ENCODE data around the gene ARHGEF16. TPM values are rescaled to one million over a fixed set of nuclear protein-coding genes. Genes with fewer than 3 reads are reported as not detected.

The ARHGEF16 gene
- total RNA-seq, 1 donor from 2014 or later = 21.6 TPM

DNA sequence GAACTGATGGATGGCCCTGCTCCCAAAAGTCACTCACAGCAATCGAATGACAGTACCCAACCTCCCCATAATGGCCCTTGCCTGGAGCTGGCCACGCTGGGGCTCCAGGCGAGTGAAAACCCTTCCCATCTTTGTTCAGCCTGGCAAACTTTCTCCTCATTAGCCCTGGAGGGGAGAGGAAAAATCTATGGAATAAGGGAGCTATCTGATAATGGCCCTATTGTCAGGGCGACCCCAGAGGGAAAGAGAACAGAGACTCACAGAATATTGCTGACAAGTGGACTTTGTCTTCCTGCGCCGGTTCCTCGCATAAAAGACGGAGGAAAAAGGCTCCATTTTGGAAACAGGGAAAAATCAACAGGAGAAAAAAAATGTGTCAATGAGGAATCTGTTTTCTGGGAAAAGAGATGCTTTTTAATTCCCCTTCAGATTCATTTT lies 13.0 kb upstream of the ARHGEF16 start:
- FAIRE-seq (no peak), DNase-seq (ENCODE audit: low read depth) (no peak)
- no peak overlapping the region for H3K4me3 ChIP-seq (ENCODE audit: low read depth, low read length)
- H3K27me3 ChIP-seq (ENCODE audit: control insufficient read depth, insufficient read depth, low read length) = peaks cover 1% of the 10 kb centered on the region
- no peaks in the 10 kb centered on the region for H3K36me3 ChIP-seq (ENCODE audit: control insufficient read depth, insufficient read depth, low read length)
- TF ChIP-seq, protein P1, sequence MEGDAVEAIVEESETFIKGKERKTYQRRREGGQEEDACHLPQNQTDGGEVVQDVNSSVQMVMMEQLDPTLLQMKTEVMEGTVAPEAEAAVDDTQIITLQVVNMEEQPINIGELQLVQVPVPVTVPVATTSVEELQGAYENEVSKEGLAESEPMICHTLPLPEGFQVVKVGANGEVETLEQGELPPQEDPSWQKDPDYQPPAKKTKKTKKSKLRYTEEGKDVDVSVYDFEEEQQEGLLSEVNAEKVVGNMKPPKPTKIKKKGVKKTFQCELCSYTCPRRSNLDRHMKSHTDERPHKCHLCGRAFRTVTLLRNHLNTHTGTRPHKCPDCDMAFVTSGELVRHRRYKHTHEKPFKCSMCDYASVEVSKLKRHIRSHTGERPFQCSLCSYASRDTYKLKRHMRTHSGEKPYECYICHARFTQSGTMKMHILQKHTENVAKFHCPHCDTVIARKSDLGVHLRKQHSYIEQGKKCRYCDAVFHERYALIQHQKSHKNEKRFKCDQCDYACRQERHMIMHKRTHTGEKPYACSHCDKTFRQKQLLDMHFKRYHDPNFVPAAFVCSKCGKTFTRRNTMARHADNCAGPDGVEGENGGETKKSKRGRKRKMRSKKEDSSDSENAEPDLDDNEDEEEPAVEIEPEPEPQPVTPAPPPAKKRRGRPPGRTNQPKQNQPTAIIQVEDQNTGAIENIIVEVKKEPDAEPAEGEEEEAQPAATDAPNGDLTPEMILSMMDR (IDR thresholded peaks at IDR 0.05; ENCODE audit: insufficient read depth, low read length, severe bottlenecking) = no peak

DNA sequence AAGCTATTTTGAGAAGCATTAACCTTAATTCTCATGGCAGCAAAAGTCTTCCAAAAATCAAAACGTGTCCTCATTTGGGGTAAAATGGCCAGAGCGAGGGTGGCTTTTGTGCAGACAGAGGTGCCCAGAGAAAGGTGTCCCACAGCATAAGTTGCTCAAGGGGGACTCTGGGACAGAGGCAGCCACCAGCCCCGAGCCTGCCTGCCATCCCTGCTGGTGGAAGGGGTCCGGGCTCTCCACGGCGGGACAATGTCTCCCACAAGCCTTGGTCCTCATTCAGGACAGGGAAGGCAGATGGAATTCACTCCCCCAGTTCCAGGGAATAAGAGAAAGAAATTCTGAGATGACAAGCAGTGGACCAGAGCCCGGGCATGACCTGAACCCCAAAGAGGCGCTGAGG lies 12.6 kb upstream of the ARHGEF16 start:
- TF ChIP-seq, protein P1 (IDR thresholded peaks at IDR 0.05; ENCODE audit: insufficient read depth, low read length, severe bottlenecking) = no peak
- FAIRE-seq = no peak
- no peak for DNase-seq (ENCODE audit: low read depth)
- H3K4me3 ChIP-seq (ENCODE audit: low read depth, low read length) = no peak overlapping the region
- H3K36me3 ChIP-seq (ENCODE audit: control insufficient read depth, insufficient read depth, low read length) = no peaks in the 10 kb centered on the region
- H3K27me3 ChIP-seq (ENCODE audit: control insufficient read depth, insufficient read depth, low read length) = peaks cover 1% of the 10 kb centered on the region

DNA sequence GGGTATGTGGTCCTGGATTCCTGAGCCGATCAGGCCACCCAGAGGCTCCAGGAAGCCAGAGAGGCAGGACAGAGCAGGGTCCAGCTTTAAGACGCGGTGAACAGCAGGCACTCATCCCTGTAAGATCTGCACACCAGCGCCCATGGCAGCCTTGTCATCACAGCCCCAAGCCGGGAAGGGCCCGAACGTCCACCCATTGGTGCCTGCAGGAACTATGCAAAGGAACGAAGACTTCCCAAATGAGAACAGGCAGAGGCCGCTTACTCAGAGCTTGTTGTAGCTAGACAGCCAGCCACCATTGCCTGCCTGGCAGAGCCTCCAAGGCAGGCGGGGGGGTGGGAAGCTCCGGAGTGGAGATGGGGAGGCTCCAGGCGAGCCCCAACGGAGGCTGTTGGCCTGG lies 12.1 kb upstream of the ARHGEF16 start:
- Histone ChIP-seq H3K4me3 (ENCODE audit: low read depth, low read length) (no peak overlapping the region), H3K36me3 (ENCODE audit: control insufficient read depth, insufficient read depth, low read length) (no peaks in the 10 kb centered on the region), H3K27me3 (ENCODE audit: control insufficient read depth, insufficient read depth, low read length) (peaks cover 1% of the 10 kb centered on the region)
- DNase-seq (ENCODE audit: low read depth) (no peak), FAIRE-seq (no peak)
- TF ChIP-seq, protein P1 (IDR thresholded peaks at IDR 0.05; ENCODE audit: insufficient read depth, low read length, severe bottlenecking) = no peak

DNA sequence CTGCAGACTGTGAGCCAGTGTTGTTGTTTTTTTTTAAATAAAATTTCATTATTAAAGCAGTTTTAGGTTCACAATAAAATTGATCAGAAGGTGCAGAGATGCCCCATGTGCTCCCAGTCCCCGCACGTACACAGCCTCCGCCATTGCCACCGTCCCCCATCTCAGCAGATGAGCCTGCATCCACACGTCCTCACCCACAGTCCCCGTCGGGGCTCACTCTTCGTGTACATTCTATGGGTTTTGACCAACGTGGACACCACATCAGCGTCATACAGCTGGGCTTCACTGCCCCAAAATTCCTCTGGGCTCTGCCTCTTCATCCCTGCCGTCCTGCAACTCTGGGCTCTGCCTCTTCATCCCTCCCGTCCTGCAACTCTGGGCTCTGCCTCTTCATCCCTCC lies 11.6 kb upstream of the ARHGEF16 start:
- TF ChIP-seq, protein P1 (IDR thresholded peaks at IDR 0.05; ENCODE audit: insufficient read depth, low read length, severe bottlenecking) = no peak
- H3K4me3 ChIP-seq (ENCODE audit: low read depth, low read length) = no peak overlapping the region
- DNase-seq (ENCODE audit: low read depth) (no peak), FAIRE-seq (no peak)
- no peaks in the 10 kb centered on the region for H3K36me3 ChIP-seq (ENCODE audit: control insufficient read depth, insufficient read depth, low read length)
- H3K27me3 ChIP-seq (ENCODE audit: control insufficient read depth, insufficient read depth, low read length) = peaks cover 1% of the 10 kb centered on the region

DNA sequence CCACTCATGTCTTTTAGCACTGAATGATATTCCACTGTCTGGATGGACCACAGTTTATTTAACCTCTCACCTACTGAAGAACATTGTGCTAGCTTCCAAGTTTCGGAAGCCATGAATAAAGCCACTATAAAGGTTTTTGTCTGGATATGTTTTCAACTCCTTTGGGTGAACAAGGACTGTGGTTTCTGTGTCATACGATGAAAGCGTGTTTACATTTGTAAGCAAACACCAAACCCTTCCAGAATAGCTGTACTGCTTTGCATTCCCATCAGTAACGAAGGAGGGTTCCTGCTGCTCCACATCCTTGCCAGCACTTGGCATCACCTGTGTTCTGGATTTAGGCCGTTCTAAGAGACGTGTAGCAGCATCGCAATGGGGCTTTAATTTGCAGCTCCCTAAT lies 10.7 kb upstream of the ARHGEF16 start:
- no peak for FAIRE-seq
- TF ChIP-seq, protein P1 (IDR thresholded peaks at IDR 0.05; ENCODE audit: insufficient read depth, low read length, severe bottlenecking) = no peak
- Histone ChIP-seq H3K27me3 (ENCODE audit: control insufficient read depth, insufficient read depth, low read length) (peaks cover 1% of the 10 kb centered on the region), H3K36me3 (ENCODE audit: control insufficient read depth, insufficient read depth, low read length) (no peaks in the 10 kb centered on the region), H3K4me3 (ENCODE audit: low read depth, low read length) (no peak overlapping the region)
- DNase-seq (ENCODE audit: low read depth) = peak; percentile 18

DNA sequence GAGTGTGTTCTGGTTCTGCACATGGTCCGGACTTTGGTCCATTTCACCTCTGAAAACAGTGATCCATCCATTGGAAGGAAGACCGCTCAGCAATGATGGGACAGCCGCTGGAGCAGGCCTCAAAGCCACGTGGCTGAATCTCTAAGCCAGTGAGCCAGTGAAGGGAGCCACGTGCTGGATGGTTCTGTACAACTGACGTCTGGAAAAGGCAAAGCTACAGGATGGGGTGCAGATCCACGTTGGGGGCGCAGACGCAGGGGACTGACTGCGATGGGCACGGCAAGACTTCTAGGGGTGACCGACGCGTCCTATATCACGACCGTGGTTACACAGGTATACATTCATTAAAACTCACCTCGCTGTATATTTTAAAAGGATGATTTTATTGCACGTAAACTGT lies 10.2 kb upstream of the ARHGEF16 start:
- FAIRE-seq (no peak), DNase-seq (ENCODE audit: low read depth) (no peak)
- H3K36me3 ChIP-seq (ENCODE audit: control insufficient read depth, insufficient read depth, low read length) = no peaks in the 10 kb centered on the region
- H3K4me3 ChIP-seq (ENCODE audit: low read depth, low read length) = no peak overlapping the region
- TF ChIP-seq, protein P1 (IDR thresholded peaks at IDR 0.05; ENCODE audit: insufficient read depth, low read length, severe bottlenecking) = no peak
- peaks cover 1% of the 10 kb centered on the region for H3K27me3 ChIP-seq (ENCODE audit: control insufficient read depth, insufficient read depth, low read length)
